ENCODE data around the gene SLC11A1.

DNA sequence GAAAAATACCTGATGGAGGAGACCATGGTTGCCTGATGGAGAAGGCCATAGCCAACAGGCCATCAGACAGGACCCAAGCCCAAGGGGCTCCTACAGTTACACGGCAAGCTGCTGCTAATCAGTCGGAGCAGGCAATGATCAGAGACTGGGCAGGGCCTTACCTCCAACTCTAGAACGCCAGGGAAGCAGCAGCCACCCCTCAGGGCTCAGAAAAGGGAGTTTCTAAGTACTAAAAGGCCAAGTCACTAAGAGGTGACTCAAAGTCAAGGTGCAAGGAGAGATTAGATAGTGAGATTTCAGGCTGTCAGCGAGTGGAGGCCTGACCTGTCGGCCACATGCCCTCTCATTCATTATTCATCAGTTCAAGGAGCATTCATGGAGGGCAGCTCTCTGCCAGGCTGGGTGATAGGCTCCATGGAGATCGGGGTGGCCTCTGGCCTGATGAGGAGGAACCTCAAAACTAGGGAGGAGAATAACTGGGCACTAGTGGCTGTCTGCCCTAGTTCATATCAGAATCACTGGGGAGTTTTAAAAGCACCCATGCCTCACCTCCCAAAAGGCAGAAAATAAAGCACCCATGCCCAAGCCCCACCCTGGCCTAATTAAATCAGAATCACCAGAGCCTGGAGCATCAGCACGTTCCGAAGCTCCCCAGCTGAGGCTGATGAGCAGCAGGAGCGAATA lies 40.5 kb downstream of the SLC11A1 start:
- TF ChIP-seq, protein P1, sequence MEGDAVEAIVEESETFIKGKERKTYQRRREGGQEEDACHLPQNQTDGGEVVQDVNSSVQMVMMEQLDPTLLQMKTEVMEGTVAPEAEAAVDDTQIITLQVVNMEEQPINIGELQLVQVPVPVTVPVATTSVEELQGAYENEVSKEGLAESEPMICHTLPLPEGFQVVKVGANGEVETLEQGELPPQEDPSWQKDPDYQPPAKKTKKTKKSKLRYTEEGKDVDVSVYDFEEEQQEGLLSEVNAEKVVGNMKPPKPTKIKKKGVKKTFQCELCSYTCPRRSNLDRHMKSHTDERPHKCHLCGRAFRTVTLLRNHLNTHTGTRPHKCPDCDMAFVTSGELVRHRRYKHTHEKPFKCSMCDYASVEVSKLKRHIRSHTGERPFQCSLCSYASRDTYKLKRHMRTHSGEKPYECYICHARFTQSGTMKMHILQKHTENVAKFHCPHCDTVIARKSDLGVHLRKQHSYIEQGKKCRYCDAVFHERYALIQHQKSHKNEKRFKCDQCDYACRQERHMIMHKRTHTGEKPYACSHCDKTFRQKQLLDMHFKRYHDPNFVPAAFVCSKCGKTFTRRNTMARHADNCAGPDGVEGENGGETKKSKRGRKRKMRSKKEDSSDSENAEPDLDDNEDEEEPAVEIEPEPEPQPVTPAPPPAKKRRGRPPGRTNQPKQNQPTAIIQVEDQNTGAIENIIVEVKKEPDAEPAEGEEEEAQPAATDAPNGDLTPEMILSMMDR (conservative IDR thresholded peaks at IDR 0.05 in 1 of 2, IDR thresholded peaks at IDR 0.05 in 1 of 2; ENCODE audit: low read depth in 1 of 2, low read length in 2 of 2), result no peak
- TF ChIP-seq EZH2 (IDR thresholded peaks at IDR 0.05; ENCODE audit: low read length, missing control alignments), result no peak
